Activated CD4-positive, alpha-beta T cell treated with anti-CD3 and anti-CD28 coated beads, Interleukin-2, amount 50 U/mL, for 1 hour (primary cell): ENCODE results near the gene GRAMD4.

Experiments
- DNase-seq: peaks from one replicate; pipeline ENCODE4 v3.0.0-alpha.2; 2020

The GRAMD4 gene

GRCh38 chr22:46676479-46676878 lies 56.3 kb downstream of the GRAMD4 start:
- no peak for DNase-seq

- no peak for DNase-seq
These were observed 56.7 kb downstream of the GRAMD4 start for GRCh38 chr22:46676881-46677280.

- DNase-seq = no peak
These were observed 57.3 kb downstream of the GRAMD4 start for GRCh38 chr22:46677323-46678002.

- DNase-seq = no peak
These were observed 57.9 kb downstream of the GRAMD4 start for GRCh38 chr22:46678003-46678657.

GRCh38 chr22:46678785-46679700 lies 58.9 kb downstream of the GRAMD4 start:
- no peak for DNase-seq

- no peak for DNase-seq
These were observed 59.6 kb downstream of the GRAMD4 start for GRCh38 chr22:46679706-46680269.

- DNase-seq = no peak
These were observed 60.8 kb downstream of the GRAMD4 start for GRCh38 chr22:46681010-46681409.

- DNase-seq = no peak
These were observed 62.0 kb downstream of the GRAMD4 start for GRCh38 chr22:46682011-46682731.

GRCh38 chr22:46684706-46685105 lies 64.5 kb downstream of the GRAMD4 start:
- no peak for DNase-seq

GRCh38 chr22:46686221-46687047 lies 66.2 kb downstream of the GRAMD4 start:
- no peak for DNase-seq

- no peak for DNase-seq
These were observed 66.9 kb downstream of the GRAMD4 start for GRCh38 chr22:46687048-46687444.

GRCh38 chr22:46687460-46687859 lies 67.3 kb downstream of the GRAMD4 start:
- DNase-seq = no peak

GRCh38 chr22:46688949-46689348 lies 68.8 kb downstream of the GRAMD4 start:
- no peak for DNase-seq

- no peak for DNase-seq
These were observed 70.0 kb downstream of the GRAMD4 start for GRCh38 chr22:46690146-46690545.

- no peak for DNase-seq
These were observed 71.4 kb downstream of the GRAMD4 start for GRCh38 chr22:46691571-46691970.

GRCh38 chr22:46693634-46694415 lies 73.6 kb downstream of the GRAMD4 start:
- no peak for DNase-seq

- no peak for DNase-seq
These were observed 74.4 kb downstream of the GRAMD4 start for GRCh38 chr22:46694416-46695170.

GRCh38 chr22:46695346-46696228 lies 75.4 kb downstream of the GRAMD4 start:
- no peak for DNase-seq

- DNase-seq = no peak
These were observed 76.0 kb downstream of the GRAMD4 start for GRCh38 chr22:46696229-46696518.
